Astrocyte of the cerebellum (primary cell): ENCODE results near the gene GALT.
A peak's percentile ranks its signal among the peaks of the same experiment; 100 is the strongest.

Experiments
- DNase-seq: peaks from one replicate; pipeline ENCODE4 v3.0.0-alpha.2; 2011; ENCODE audit warnings: low read depth
- H3K4me3 ChIP-seq: 2 replicates; pipeline ENCODE4 v1.5.1; 2011; ENCODE audit warnings: mild to moderate bottlenecking, low read depth, low read length, moderate library complexity
- CTCF ChIP-seq: IDR thresholded peaks from 2 replicates; pipeline ENCODE4 v1.5.1; 2012; ENCODE audit warnings: low read length, low read depth, moderate library complexity, mild to moderate bottlenecking; ENCODE audit errors: missing control alignments
- in situ Hi-C: cut with HindIII; loops from 2 replicates; pipeline ENCODE4 v1.10.0; 2017; ENCODE audit warnings: low sequenced_read_pairs

Gene GALT

GRCh38 chr9:34612788-34613390 is 33.6 kb upstream of the GALT start:
- peak; percentile 87 for TF ChIP-seq CTCF
- H3K4me3 ChIP-seq = peak overlapping the region; percentile 79
- DNase-seq = peak; percentile 35
- in situ Hi-C loops = loop anchor here (10.0 kb wide), 2 partner anchors 108 to 348 kb away; no protein-coding TSS in a partner anchor

DNA sequence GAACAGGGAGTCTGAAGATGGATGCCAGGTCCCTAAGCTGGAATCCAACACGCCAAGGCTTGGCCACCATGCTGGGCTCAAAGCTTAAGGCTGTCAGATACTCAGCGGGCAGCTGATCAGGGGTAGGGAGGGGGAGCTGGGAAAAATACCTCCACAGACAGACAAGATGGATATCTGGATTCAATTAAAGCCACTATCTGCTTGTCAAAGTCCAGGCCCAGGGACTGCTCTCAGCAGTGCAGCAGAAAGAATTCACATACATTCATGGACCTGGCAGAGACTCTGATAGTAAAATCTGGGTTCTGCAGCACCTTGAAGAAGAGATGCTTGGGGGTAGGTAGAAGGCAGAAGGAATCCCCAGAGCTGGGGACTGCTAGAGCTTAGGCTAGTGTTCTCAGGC is 31.3 kb upstream of the GALT start:
- H3K4me3 ChIP-seq = no peak overlapping the region
- DNase-seq = no peak
- no peak for TF ChIP-seq CTCF
- in situ Hi-C loops = loop anchor here (10.0 kb wide), 2 partner anchors 110 to 350 kb away; no protein-coding TSS in a partner anchor

GRCh38 chr9:34620061-34620994 is 26.1 kb upstream of the GALT start, which contains the start of gene DCTN3:
Gene DCTN3 (minus strand): TSS chr9:34620495. CDS start chr9:34620464, 31 bp downstream.
- in situ Hi-C loops = no loop called here
- H3K4me3 ChIP-seq = peak within 1 kb of the TSS; percentile 80
- TF ChIP-seq CTCF = no peak
- DNase-seq = peak; percentile 88

GRCh38 chr9:34623374-34624235 is 22.9 kb upstream of the GALT start:
- no peak for TF ChIP-seq CTCF
- in situ Hi-C loops = no loop called here
- no peak for DNase-seq

GRCh38 chr9:34624475-34625185 is 21.8 kb upstream of the GALT start:
- H3K4me3 ChIP-seq = no peak overlapping the region
- no peak for TF ChIP-seq CTCF
- in situ Hi-C loops = loop anchor here (5.0 kb wide), 1 partner anchor 42 kb away; no protein-coding TSS in a partner anchor
- DNase-seq = no peak

More at GRCh38 chr9:34623374-34624235, 22.9 kb upstream of the GALT start:
- H3K4me3 ChIP-seq = no peak overlapping the region

DNA sequence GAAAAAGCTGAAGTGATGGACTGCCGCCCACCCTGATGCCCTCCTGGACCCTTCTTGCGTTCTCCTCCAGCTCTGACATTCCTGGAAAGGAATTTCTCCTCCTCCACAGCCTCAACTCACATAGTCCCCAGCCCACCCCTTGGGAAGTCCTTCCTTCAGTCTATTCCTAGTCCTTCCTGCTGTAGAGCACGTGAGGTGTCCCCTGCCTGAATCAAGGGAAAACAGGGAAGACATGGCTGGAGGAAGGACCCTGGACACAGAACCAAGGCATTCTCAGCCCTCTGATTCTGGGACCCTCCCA is 21.3 kb upstream of the GALT start:
- no peak for DNase-seq
- in situ Hi-C loops = loop anchor here (5.0 kb wide), 1 partner anchor 43 kb away; no protein-coding TSS in a partner anchor
- TF ChIP-seq CTCF = no peak
- H3K4me3 ChIP-seq = no peak overlapping the region
